Testis (tissue), 2 donors: ENCODE data around the gene USP2.

ENCODE experiments used
- POLR2A ChIP-seq: fragments of 450-650 bp; IDR thresholded peaks from one replicate; pipeline ENCODE4 v1.6.1; 2017; ENCODE audit warnings: antibody characterized with exemption, mild to moderate bottlenecking, moderate library complexity
- TF ChIP-seq, protein P1 (sequence below), 3 experiments: fragments of 450-650 bp in 2 of 3; fragments of 200-600 bp in 1 of 3; sonication (generic) in 1 of 3; IDR thresholded peaks; one replicate each; pipeline ENCODE4 v1.5.1; 2016 to 2019; ENCODE audit warnings: antibody characterized with exemption in 3 of 3, mild to moderate bottlenecking in 2 of 3, moderate library complexity in 1 of 3

- TF ChIP-seq, protein P1, sequence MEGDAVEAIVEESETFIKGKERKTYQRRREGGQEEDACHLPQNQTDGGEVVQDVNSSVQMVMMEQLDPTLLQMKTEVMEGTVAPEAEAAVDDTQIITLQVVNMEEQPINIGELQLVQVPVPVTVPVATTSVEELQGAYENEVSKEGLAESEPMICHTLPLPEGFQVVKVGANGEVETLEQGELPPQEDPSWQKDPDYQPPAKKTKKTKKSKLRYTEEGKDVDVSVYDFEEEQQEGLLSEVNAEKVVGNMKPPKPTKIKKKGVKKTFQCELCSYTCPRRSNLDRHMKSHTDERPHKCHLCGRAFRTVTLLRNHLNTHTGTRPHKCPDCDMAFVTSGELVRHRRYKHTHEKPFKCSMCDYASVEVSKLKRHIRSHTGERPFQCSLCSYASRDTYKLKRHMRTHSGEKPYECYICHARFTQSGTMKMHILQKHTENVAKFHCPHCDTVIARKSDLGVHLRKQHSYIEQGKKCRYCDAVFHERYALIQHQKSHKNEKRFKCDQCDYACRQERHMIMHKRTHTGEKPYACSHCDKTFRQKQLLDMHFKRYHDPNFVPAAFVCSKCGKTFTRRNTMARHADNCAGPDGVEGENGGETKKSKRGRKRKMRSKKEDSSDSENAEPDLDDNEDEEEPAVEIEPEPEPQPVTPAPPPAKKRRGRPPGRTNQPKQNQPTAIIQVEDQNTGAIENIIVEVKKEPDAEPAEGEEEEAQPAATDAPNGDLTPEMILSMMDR (IDR thresholded peaks at IDR 0.05): no peak
- TF ChIP-seq POLR2A: no peak
These were observed 10.9 kb downstream of the USP2 start for GRCh38 chr11:119370486-119371046.
